Activated CD4-positive, alpha-beta T cell treated with anti-CD3 and anti-CD28 coated beads for 36 hours (primary cell): ENCODE measurements around the gene ZP1. TPM values are rescaled to one million over a fixed set of nuclear protein-coding genes. Genes with fewer than 3 reads are reported as not detected.
A peak's percentile ranks its signal among the peaks of the same experiment; 100 is the strongest.

Experiments used
- ATAC-seq: fragments of 200-7000 bp; cut with Tn5 transposase; one replicate; pipeline ENCODE4 v1.10.0; 2021; ENCODE audit warnings: mild to moderate bottlenecking, moderate library complexity
- CTCF ChIA-PET: fragments of 350-600 bp; sonication (Branson Sonifier 250); formaldehyde crosslinking; loops from one replicate; lab custom pipeline; 2021; ENCODE audit warnings: antibody characterized with exemption; lab: Charles Lee
- POLR2A ChIA-PET: fragments of 350-600 bp; sonication (Branson Sonifier 250); formaldehyde crosslinking; loops from one replicate; lab custom pipeline; 2021; ENCODE audit warnings: antibody characterized with exemption, inconsistent platforms; lab: Charles Lee
- DNase-seq: peaks from one replicate; pipeline ENCODE4 v3.0.0-alpha.2; 2020
- H3K27ac Mint-ChIP-seq: one replicate; pipeline ENCODE4 v1.8.0; 2021; ENCODE audit warnings: mixed read lengths
- H3K27me3 Mint-ChIP-seq: one replicate; pipeline ENCODE4 v1.8.0; 2021; ENCODE audit warnings: mixed read lengths
- H3K36me3 Mint-ChIP-seq: one replicate; pipeline ENCODE4 v1.8.0; 2021; ENCODE audit warnings: low read depth, mixed read lengths
- H3K4me1 Mint-ChIP-seq: one replicate; pipeline ENCODE4 v1.8.0; 2021; ENCODE audit warnings: mixed read lengths
- H3K4me3 Mint-ChIP-seq: one replicate; pipeline ENCODE4 v1.8.0; 2021; ENCODE audit warnings: mild to moderate bottlenecking, moderate library complexity, mixed read lengths
- H3K9me3 Mint-ChIP-seq: one replicate; pipeline ENCODE4 v1.8.0; 2021; ENCODE audit warnings: low read depth, mixed read lengths
- intact Hi-C, 2 experiments: fragments of 100-400 bp; cut with DNase I in 1 of 2; cut with micrococcal nuclease in 1 of 2; formaldehyde crosslinking; loops; one replicate each; pipeline versions ENCODE4 v1.14.2 to v1.15.1; 2022 to 2024; cut with DNase I, micrococcal nuclease
- total RNA-seq, 2 experiments: library from RNA; stranded (reverse); gene quantifications; one replicate each; pipeline ENCODE4 v1.2.3, GENCODE V29; 2021

The ZP1 gene
- total RNA-seq, 2 experiments from 2014 or later, result not detected

- ChIA-PET CTCF (no interaction called here), POLR2A (no interaction called here)
- DNase-seq (no peak), ATAC-seq (no peak)
- Mint-ChIP-seq H3K27ac (no peak overlapping the region), H3K4me3 (no peak overlapping the region), H3K36me3 (peaks cover 5% of the 10 kb centered on the region), H3K27me3 (no peaks in the 10 kb centered on the region), H3K4me1 (peaks cover 6% of the 10 kb centered on the region), H3K9me3 (no peaks in the 10 kb centered on the region)
- intact Hi-C loops, result no loop called here
These were observed 6.2 kb downstream of the ZP1 start for GRCh38 chr11:60873533-60873932.

- no peak overlapping the region for H3K4me3 Mint-ChIP-seq
- peaks cover 6% of the 10 kb centered on the region for H3K4me1 Mint-ChIP-seq
- H3K27ac Mint-ChIP-seq, result no peak overlapping the region
- DNase-seq, result no peak
- CTCF ChIA-PET, result interaction anchor here (1.0 to 1.1 kb wide), 2 partner anchors 13 to 643 kb away, joined by 3 to 4 read pairs; no protein-coding TSS in a partner anchor
- H3K9me3 Mint-ChIP-seq, result no peaks in the 10 kb centered on the region
- peaks cover 9% of the 10 kb centered on the region for H3K36me3 Mint-ChIP-seq
- H3K27me3 Mint-ChIP-seq, result no peaks in the 10 kb centered on the region
- POLR2A ChIA-PET, result interaction anchor here (0.6 kb wide), 1 partner anchor 17 kb away, joined by 3 read pairs; no protein-coding TSS in a partner anchor
- no peak for ATAC-seq
- intact Hi-C loops, result no loop called here
These were observed 7.4 kb downstream of the ZP1 start for GRCh38 chr11:60874421-60875365.

DNA sequence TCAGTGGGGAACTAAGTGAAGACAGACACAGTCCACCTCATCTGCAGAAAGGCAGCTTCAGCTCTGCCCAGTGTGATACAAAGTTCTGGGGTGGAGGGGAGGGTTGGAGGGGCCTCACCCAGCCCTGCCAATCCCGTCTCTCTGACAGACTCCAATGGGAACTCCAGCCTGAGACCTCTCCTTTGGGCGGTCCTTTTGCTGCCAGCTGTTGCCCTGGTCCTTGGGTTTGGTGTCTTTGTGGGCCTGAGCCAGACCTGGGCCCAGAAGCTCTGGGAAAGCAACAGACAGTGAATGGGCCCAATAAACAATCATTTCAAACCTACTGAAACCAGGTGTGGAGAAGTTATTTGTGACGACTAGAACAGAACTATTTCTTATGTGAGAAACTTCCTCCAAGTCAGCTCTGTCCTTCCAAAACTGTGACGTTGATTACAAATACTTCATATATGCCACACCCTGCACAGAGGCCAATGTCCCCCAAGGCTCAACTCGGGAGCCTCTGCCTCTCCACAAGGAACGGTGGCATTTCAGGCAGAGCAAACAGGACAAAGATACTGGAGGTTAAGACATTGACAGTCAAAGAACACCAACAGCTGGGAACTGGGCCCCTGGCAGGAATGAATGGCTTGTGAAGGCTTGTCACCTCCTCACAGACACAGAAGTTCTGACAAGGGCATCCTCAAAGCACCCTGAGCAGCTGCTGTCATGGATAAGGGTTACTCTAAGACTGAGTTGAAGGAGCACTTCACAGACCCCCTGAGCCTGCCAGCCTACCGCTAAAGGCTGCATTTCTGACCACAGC is 8.2 kb downstream of the ZP1 start:
- intact Hi-C loops, result no loop called here
- POLR2A ChIA-PET, result interaction anchor here (0.6 kb wide), 1 partner anchor 16 kb away, joined by 3 read pairs; no protein-coding TSS in a partner anchor
- no peaks in the 10 kb centered on the region for H3K27me3 Mint-ChIP-seq

GRCh38 chr11:60876168-60876485 is 8.8 kb downstream of the ZP1 start:
- peaks cover 6% of the 10 kb centered on the region for H3K4me1 Mint-ChIP-seq
- no peak for ATAC-seq
- H3K27ac Mint-ChIP-seq, result no peak overlapping the region

More for the DNA sequence above, 8.2 kb downstream of the ZP1 start:
- peaks cover 14% of the 10 kb centered on the region for H3K36me3 Mint-ChIP-seq
- DNase-seq, result no peak
- no peak overlapping the region for H3K27ac Mint-ChIP-seq
- CTCF ChIA-PET, result interaction anchor here (0.6 to 1.4 kb wide), 7 partner anchors 11 to 716 kb away, joined by 3 to 4 read pairs (median 3); no protein-coding TSS in a partner anchor
- no peak for ATAC-seq
- no peak overlapping the region for H3K4me3 Mint-ChIP-seq
- peaks cover 6% of the 10 kb centered on the region for H3K4me1 Mint-ChIP-seq
- H3K9me3 Mint-ChIP-seq, result no peaks in the 10 kb centered on the region

DNA sequence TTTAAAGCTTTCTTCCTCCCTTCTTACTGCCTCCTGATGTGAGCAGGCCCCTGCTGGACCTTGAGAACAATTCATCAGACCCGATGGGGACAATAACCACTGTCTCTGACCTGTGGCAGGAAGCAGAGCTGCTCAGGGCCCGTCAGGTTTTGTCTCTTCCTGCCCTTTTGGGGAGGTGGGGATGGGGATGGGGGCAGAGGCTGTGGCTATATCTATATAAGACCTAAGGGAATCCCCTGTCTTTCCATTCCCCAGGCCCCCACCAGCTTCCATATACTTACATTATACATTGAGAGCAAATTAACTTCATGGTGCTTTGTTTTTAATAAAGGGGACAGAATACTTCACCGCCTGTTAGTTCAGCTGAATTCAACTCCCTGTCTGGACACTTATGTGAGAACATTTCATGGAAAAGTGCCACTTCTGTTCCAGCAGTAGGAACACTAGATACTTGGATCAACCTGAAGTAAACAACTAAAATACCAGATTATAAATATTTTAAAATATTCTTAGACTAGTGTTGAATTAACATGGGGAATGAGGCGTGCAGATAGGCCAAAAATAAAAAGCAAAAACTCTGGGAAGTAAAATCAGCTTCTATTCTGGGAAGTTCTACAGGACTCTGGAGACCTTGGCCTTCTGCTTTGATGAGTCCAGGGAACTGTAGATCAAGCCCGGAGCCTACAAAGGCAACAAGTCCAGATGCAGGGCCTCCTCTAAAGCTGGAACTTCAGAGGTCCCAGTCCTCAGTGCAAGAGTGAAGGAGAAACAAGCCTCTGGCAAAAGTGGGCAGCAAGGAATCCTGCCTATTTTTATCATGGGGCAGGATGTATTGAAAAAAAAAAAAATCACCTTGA is 11.1 kb downstream of the ZP1 start:
- Mint-ChIP-seq H3K4me1 (no peaks in the 10 kb centered on the region), H3K9me3 (no peaks in the 10 kb centered on the region), H3K27ac (no peak overlapping the region), H3K4me3 (no peak overlapping the region), H3K27me3 (no peaks in the 10 kb centered on the region), H3K36me3 (peaks cover 32% of the 10 kb centered on the region)
- POLR2A ChIA-PET, result no interaction called here
- CTCF ChIA-PET, result no interaction called here
- intact Hi-C loops, result no loop called here
- DNase-seq (no peak), ATAC-seq (no peak)

More at GRCh38 chr11:60876168-60876485, 8.8 kb downstream of the ZP1 start:
- Mint-ChIP-seq H3K27me3 (no peaks in the 10 kb centered on the region), H3K36me3 (peaks cover 19% of the 10 kb centered on the region), H3K4me3 (no peak overlapping the region), H3K9me3 (no peaks in the 10 kb centered on the region)
- DNase-seq, result no peak
- intact Hi-C loops, result no loop called here
- CTCF ChIA-PET, result interaction anchor here (0.6 to 1.4 kb wide), 5 partner anchors 11 to 641 kb away, joined by 3 to 4 read pairs (median 3); no protein-coding TSS in a partner anchor
- POLR2A ChIA-PET, result no interaction called here

GRCh38 chr11:60879104-60879503 is 11.8 kb downstream of the ZP1 start:
- H3K4me1 Mint-ChIP-seq, result no peaks in the 10 kb centered on the region
- H3K4me3 Mint-ChIP-seq, result no peak overlapping the region
- ChIA-PET CTCF (no interaction called here), POLR2A (no interaction called here)
- ATAC-seq, result no peak
- DNase-seq, result no peak
- intact Hi-C loops, result no loop called here
- no peaks in the 10 kb centered on the region for H3K9me3 Mint-ChIP-seq
- H3K36me3 Mint-ChIP-seq, result peaks cover 37% of the 10 kb centered on the region
- H3K27ac Mint-ChIP-seq, result no peak overlapping the region
- H3K27me3 Mint-ChIP-seq, result no peaks in the 10 kb centered on the region

- intact Hi-C loops, result no loop called here
- no peak overlapping the region for H3K27ac Mint-ChIP-seq
- ChIA-PET CTCF (interaction anchor here (0.6 to 0.8 kb wide), 2 partner anchors 13 to 105 kb away, joined by 3 to 4 read pairs; no protein-coding TSS in a partner anchor), POLR2A (no interaction called here)
- peaks cover 38% of the 10 kb centered on the region for H3K36me3 Mint-ChIP-seq
- H3K9me3 Mint-ChIP-seq, result no peaks in the 10 kb centered on the region
- ATAC-seq, result no peak
- DNase-seq, result no peak
- no peaks in the 10 kb centered on the region for H3K4me1 Mint-ChIP-seq
- H3K4me3 Mint-ChIP-seq, result no peak overlapping the region
- no peaks in the 10 kb centered on the region for H3K27me3 Mint-ChIP-seq
These were observed 12.7 kb downstream of the ZP1 start for GRCh38 chr11:60879971-60880588.

- intact Hi-C loops, result no loop called here
- Mint-ChIP-seq H3K9me3 (no peaks in the 10 kb centered on the region), H3K36me3 (peaks cover 40% of the 10 kb centered on the region), H3K27ac (no peak overlapping the region), H3K4me1 (no peaks in the 10 kb centered on the region), H3K27me3 (no peaks in the 10 kb centered on the region), H3K4me3 (no peak overlapping the region)
- DNase-seq (no peak), ATAC-seq (no peak)
- POLR2A ChIA-PET, result no interaction called here
- CTCF ChIA-PET, result interaction anchor here (0.8 kb wide), 1 partner anchor 106 kb away, joined by 3 read pairs; no protein-coding TSS in a partner anchor
These were observed 13.4 kb downstream of the ZP1 start for GRCh38 chr11:60880643-60881282.

DNA sequence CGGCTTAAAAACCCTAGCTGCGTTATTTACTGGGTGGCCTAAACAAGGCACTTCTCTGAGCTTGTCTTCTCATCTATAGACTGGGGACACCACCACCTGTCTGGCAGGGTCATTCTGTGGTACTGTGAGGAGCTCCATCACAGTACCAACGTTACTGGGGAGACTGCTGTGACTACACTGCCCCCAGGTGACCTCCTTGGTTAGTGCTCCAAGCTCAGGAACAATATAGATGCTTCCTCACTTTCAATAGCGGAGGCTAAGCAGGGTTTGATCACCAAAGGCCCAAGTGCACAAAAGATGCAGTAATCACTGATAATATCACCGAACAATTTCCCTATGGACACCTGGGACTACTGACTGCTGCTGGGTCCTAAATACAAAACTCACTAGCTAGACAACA is 20.2 kb downstream of the ZP1 start:
- ATAC-seq, result peak; percentile 90
- H3K36me3 Mint-ChIP-seq, result peaks cover 37% of the 10 kb centered on the region
- H3K4me3 Mint-ChIP-seq, result no peak overlapping the region
- no peak overlapping the region for H3K27ac Mint-ChIP-seq
- no peaks in the 10 kb centered on the region for H3K9me3 Mint-ChIP-seq
- POLR2A ChIA-PET, result interaction anchor here (0.8 to 1.1 kb wide), 3 partner anchors 24 to 85 kb away, joined by 3 to 5 read pairs (median 4); no protein-coding TSS in a partner anchor
- H3K4me1 Mint-ChIP-seq, result no peaks in the 10 kb centered on the region
- CTCF ChIA-PET, result interaction anchor here (0.5 to 3.6 kb wide), 13 partner anchors 9 to 299 kb away, joined by 3 to 74 read pairs (median 4); no protein-coding TSS in a partner anchor
- intact Hi-C loops, result loop anchor here (1.0 kb wide), 2 partner anchors 56 to 112 kb away; no protein-coding TSS in a partner anchor
- H3K27me3 Mint-ChIP-seq, result no peaks in the 10 kb centered on the region
- DNase-seq, result peak; percentile 60

- ATAC-seq (no peak), DNase-seq (no peak)
- intact Hi-C loops, result no loop called here
- Mint-ChIP-seq H3K36me3 (peaks cover 39% of the 10 kb centered on the region), H3K4me3 (no peak overlapping the region), H3K9me3 (no peaks in the 10 kb centered on the region), H3K4me1 (no peaks in the 10 kb centered on the region), H3K27ac (peak overlapping the region; percentile 3), H3K27me3 (no peaks in the 10 kb centered on the region)
- ChIA-PET POLR2A (interaction anchor here (0.6 to 1.5 kb wide), 2 partner anchors 15 to 305 kb away, joined by 3 to 4 read pairs; no protein-coding TSS in a partner anchor), CTCF (interaction anchor here (1.0 to 3.6 kb wide), 3 partner anchors 11 to 112 kb away, joined by 3 to 74 read pairs (median 7); no protein-coding TSS in a partner anchor)
These were observed 22.5 kb downstream of the ZP1 start for GRCh38 chr11:60889869-60890311.
